Measurements from ENCODE around the gene CERT1.

DNA sequence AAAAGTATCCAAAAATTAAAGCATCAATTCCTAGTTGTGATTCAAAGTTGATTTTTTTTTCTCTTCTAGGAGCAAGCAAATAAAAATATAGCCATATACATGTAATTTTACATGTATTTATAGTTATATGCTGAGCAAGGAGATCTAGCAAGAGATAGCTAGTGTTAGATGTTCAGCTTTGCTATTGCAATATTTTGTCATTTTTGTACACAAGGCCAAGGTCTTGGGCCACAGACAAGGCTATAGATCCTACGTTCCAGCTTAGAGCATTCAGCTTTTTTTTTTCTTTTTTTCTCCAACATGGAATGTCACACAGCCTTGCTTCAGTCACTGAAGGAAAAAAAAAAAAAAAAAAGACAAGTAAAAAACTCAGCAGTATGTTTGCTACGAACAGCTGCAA lies 137.6 kb downstream of the CERT1 start:
- TF ChIP-seq, protein P1, sequence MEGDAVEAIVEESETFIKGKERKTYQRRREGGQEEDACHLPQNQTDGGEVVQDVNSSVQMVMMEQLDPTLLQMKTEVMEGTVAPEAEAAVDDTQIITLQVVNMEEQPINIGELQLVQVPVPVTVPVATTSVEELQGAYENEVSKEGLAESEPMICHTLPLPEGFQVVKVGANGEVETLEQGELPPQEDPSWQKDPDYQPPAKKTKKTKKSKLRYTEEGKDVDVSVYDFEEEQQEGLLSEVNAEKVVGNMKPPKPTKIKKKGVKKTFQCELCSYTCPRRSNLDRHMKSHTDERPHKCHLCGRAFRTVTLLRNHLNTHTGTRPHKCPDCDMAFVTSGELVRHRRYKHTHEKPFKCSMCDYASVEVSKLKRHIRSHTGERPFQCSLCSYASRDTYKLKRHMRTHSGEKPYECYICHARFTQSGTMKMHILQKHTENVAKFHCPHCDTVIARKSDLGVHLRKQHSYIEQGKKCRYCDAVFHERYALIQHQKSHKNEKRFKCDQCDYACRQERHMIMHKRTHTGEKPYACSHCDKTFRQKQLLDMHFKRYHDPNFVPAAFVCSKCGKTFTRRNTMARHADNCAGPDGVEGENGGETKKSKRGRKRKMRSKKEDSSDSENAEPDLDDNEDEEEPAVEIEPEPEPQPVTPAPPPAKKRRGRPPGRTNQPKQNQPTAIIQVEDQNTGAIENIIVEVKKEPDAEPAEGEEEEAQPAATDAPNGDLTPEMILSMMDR (conservative IDR thresholded peaks at IDR 0.05; ENCODE audit: low read length): no peak
- no peak for TF ChIP-seq EZH2phosphoT487 (IDR thresholded peaks at IDR 0.05; ENCODE audit: borderline replicate concordance)
